ENCODE data around the gene ALDOA. TPM values are rescaled to one million over a fixed set of nuclear protein-coding genes. Genes with fewer than 3 reads are reported as not detected.

Gene ALDOA
- total RNA-seq, 2 donors from 2014 or later: 569 to 841 TPM

GRCh38 chr16:30104492-30104891, 38.9 kb downstream of the ALDOA start:
- Histone ChIP-seq H3K4me3 (no peak overlapping the region), H3K27ac (no peak overlapping the region), H3K4me1 (ENCODE audit: control insufficient read depth in 1 of 2, low read depth in 2 of 2) (no peaks in the 10 kb centered on the region), H3K27me3 (replicated peaks; ENCODE audit: insufficient read depth) (no peaks in the 10 kb centered on the region), H3K9me3 (no peaks in the 10 kb centered on the region), H3K36me3 (peaks cover 21% of the 10 kb centered on the region)
- no peak for DNase-seq (ENCODE audit: low spot score)
- ATAC-seq (ENCODE audit: insufficient number of reproducible peaks, low FRiP score, low read depth): no peak
- no peak for TF ChIP-seq CTCF (IDR thresholded peaks at IDR 0.05)

- Histone ChIP-seq H3K27ac (no peak overlapping the region), H3K4me3 (no peak overlapping the region), H3K36me3 (peaks cover 44% of the 10 kb centered on the region), H3K9me3 (no peaks in the 10 kb centered on the region), H3K27me3 (replicated peaks; ENCODE audit: insufficient read depth) (no peaks in the 10 kb centered on the region), H3K4me1 (ENCODE audit: control insufficient read depth in 1 of 2, low read depth in 2 of 2) (no peaks in the 10 kb centered on the region)
- no peak for TF ChIP-seq CTCF (IDR thresholded peaks at IDR 0.05)
- ATAC-seq (ENCODE audit: insufficient number of reproducible peaks, low FRiP score, low read depth) (no peak), DNase-seq (ENCODE audit: low spot score) (no peak)
Measured at GRCh38 chr16:30108059-30108850, 42.7 kb downstream of the ALDOA start.

- Histone ChIP-seq H3K4me1 (ENCODE audit: control insufficient read depth in 1 of 2, low read depth in 2 of 2) (no peaks in the 10 kb centered on the region), H3K36me3 (peaks cover 36% of the 10 kb centered on the region), H3K9me3 (no peaks in the 10 kb centered on the region), H3K27me3 (replicated peaks; ENCODE audit: insufficient read depth) (no peaks in the 10 kb centered on the region), H3K4me3 (no peak overlapping the region), H3K27ac (no peak overlapping the region)
- ATAC-seq (ENCODE audit: insufficient number of reproducible peaks, low FRiP score, low read depth): no peak
- TF ChIP-seq CTCF (IDR thresholded peaks at IDR 0.05): no peak
- DNase-seq (ENCODE audit: low spot score): no peak
Measured at GRCh38 chr16:30110661-30111060, 45.1 kb downstream of the ALDOA start.

- ATAC-seq (ENCODE audit: insufficient number of reproducible peaks, low FRiP score, low read depth) (no peak), DNase-seq (ENCODE audit: low spot score) (no peak)
- no peaks in the 10 kb centered on the region for H3K4me1 ChIP-seq (ENCODE audit: control insufficient read depth in 1 of 2, low read depth in 2 of 2)
- H3K27ac ChIP-seq: no peak overlapping the region
- H3K36me3 ChIP-seq: peaks cover 51% of the 10 kb centered on the region
- no peaks in the 10 kb centered on the region for H3K27me3 ChIP-seq (replicated peaks; ENCODE audit: insufficient read depth)
- H3K9me3 ChIP-seq: no peaks in the 10 kb centered on the region
- TF ChIP-seq CTCF (IDR thresholded peaks at IDR 0.05): peak; percentile 69
- no peak overlapping the region for H3K4me3 ChIP-seq
Measured at GRCh38 chr16:30112197-30113030, 46.9 kb downstream of the ALDOA start.

- peaks cover 55% of the 10 kb centered on the region for H3K36me3 ChIP-seq
- no peak for TF ChIP-seq CTCF (IDR thresholded peaks at IDR 0.05)
- no peaks in the 10 kb centered on the region for H3K27me3 ChIP-seq (replicated peaks; ENCODE audit: insufficient read depth)
- no peak within 1 kb of the TSS for H3K4me3 ChIP-seq
- no peak within 1 kb of the TSS for H3K27ac ChIP-seq
- ATAC-seq (ENCODE audit: insufficient number of reproducible peaks, low FRiP score, low read depth) (no peak), DNase-seq (ENCODE audit: low spot score) (no peak)
- H3K4me1 ChIP-seq (ENCODE audit: control insufficient read depth in 1 of 2, low read depth in 2 of 2): no peaks in the 10 kb centered on the region
- no peaks in the 10 kb centered on the region for H3K9me3 ChIP-seq
Measured at GRCh38 chr16:30113031-30113710, 47.6 kb downstream of the ALDOA start, which contains the start of gene GDPD3. Gene GDPD3, minus strand, starts transcription at chr16:30113537. Its CDS starts 59 bp downstream, at chr16:30113478.
